IPS DF 4.7 (cell line): ENCODE measurements around the gene YIPF5.

Source experiments
- DNase-seq: peaks from one replicate; pipeline ENCODE4 v3.0.0-alpha.2; 2013; ENCODE audit warnings: low spot score; ENCODE audit errors: extremely low read depth

Gene YIPF5

DNA sequence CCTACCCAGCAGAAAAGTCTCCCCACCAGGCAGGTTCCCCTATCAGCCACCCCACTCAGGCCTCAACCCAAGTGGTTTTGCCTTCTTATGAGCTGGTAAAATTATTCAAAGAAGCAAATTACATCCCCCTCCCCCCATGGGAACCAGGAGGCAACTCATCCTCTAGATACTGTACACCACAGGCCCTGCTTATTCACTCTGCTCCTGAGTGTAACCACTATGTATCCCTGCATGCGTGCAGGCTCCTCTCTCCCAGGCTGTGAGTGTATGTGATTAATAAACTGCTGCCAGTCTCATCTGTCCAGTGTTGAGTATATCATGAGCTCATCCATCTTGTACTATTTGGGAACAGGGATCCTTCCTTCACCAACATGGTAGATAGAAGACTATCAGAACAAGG, 8.8 kb upstream of the YIPF5 start:
- no peak for DNase-seq

DNA sequence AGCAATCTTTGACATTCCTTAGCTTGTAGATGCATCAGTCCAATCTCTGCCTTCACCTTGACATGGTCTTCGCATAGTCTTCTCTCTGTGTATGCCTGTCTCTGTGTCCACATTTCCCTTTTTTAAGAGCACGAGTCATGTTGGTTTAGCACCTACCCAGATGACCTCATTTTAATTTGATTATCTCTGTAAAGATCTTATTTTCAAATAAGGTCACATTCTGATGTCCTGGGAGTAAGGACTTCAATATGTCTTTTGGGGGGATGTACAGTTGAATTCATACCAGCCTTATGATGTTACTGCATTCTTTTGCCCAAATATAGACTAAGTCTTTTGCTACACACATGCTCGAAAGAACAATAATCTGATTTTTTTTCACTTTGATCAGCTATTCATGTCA, 7.1 kb upstream of the YIPF5 start:
- DNase-seq = no peak

- no peak for DNase-seq
These were observed 3.3 kb upstream of the YIPF5 start for GRCh38 chr5:144173766-144174165.

DNA sequence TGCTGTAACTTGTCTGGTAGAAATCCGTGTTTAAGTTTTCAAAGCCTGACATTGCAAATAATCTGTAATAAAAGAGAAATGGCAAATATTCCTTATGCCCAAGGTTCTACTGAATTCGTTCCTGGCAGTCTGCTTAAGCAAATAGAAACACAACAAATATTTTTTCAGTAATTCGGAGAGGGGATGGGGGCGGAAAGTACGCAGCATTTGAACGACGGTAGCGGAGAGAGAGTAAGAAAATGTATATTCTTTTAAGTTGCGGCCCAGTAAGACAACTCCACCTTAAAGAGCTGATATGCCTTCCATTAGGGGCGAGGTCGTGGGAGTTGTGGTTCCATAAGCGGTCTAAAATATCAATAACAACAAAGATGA, 569 bp downstream of the YIPF5 start:
- no peak for DNase-seq

DNA sequence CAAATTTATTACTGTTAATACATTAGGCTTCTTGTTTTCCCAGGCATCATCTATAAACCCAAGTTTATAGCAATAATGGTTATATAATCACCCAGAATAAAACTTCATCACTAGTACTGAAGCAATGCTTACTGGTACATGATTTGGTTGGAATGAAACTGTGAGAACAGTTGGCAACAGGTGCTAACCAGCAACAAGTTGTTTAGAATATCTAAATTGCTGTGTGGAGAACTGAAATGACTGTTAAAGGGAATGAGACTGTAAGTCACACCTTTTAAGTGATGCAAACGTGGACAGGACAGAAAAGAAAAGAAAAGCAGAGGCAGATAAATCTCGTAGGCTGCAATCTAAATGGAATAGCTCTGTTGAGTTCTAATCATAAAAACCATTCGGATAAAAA, 2.5 kb downstream of the YIPF5 start:
- no peak for DNase-seq

DNA sequence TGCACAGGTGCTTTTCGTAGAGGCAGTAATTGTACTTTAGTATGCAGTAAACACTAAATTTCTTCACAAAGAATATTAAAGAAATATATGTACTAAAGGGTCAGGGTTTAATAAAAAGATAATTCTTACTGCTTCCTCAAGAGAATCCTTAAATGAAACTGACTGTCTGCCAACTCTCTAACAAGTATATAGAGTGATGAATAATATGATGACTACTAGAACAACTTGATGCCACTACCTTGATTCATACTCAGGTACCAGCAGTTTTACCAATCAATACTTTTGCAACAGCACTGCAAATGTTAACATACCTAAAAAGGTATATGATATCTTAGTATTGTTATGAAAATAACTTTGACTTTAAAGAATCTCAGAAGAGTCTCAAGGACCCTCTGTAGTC, 3.8 kb downstream of the YIPF5 start:
- DNase-seq = no peak

GRCh38 chr5:144162686-144163085, 7.8 kb downstream of the YIPF5 start:
- DNase-seq = no peak

DNA sequence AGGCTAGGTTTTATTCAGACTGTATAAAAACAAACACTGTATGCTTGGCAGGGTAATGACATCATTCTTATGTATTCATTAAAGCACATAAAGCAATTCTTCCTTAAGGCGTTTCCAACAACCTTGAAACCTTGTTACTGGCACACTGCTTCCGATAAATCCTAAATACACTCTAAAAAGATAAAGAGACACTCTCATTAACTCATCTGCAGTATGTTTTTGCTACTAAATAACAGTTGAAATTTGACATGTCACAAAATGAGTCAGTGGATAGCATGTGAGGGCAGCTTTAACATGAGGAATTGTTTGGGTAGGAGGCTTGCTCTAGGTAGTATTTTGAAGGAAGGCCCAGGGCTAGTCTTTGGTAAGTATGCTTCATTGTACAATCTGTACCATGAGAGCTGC, 13.7 kb downstream of the YIPF5 start:
- DNase-seq = no peak

DNA sequence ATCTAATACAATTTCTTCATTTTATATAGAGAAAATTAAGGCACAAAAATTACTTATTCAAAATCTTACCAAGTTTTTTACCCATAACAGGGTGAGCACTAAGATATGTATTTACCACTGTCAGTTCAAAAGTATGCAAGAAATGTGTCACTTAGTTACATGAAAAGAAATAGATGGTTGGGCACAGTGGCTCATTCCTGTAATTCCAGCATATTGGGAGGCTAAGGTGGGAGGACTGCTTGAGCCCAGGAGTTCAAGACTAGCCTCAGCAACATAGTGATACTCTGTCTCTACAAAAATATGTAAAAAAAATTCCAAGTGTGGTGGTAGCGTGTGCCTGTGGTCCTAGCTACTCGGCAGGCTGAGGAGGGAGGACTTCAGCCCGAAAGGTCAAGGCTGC, 19.4 kb downstream of the YIPF5 start:
- no peak for DNase-seq

GRCh38 chr5:144144956-144145751, 25.3 kb downstream of the YIPF5 start:
- DNase-seq = no peak

DNA sequence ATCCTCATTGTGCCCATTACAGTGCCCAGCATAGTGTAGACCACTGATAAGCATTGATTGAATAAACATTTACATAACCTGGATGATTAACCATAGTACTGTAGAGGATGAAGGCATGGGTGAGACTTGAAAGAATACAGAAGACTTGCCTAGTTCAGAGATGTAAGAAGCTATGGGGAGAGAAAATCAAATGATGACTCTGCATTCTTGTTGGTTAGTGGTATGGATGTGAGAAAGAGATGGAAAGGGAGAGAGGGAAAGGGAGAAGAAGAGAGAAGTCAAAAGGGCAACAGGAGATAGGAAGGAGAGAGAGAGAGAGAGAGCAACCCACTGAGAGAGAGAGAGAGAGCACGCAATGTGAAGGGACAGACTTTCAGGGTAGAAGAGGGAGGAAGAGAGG, 26.8 kb downstream of the YIPF5 start:
- DNase-seq = no peak

DNA sequence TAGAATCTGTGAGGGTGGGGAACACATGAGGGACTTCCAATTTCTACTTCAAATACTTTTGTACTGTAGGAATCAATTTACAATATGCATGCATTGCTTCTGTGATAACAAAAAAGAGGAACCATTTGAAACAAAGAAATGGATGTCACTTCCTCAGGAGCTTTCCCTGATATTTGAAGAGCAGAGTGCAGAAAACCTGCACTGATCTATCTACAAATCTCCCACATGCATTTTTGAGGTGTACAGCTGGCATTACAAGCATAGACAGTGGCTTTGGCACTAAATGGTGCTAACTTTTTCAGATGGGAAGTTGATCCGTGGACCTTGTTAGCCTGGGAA, 27.7 kb downstream of the YIPF5 start:
- no peak for DNase-seq

DNA sequence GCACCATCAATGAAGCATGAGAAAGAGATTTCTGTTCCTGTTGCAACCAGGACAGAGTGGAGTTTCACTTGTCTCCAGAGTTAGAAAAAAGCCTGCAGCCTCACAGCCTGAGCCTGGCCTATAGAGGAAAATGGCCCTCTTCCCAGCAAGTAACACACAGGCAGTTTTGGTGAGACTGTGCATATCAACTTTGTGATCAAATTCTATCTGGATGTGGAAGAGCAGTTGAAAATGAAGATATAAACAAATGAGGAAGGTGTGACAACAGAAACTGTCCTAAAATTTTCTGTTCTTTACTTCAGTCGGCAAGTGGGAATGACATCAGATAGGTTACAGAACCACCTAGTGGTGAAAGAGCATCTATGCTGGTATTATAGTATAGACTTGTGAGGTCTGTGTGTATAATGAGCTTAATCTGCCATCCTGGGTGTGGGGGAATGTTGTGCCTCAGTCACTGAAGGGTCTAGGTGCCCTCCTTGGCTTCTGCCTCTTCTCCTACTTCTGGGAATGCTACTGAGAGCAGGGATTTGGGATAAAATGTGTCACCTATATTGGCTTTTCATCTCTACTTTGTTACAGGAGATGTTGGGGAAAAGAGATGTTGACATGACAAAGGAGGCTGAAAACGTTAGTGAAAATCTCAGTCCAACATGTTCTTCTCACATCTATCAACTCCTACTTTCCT, 28.2 kb downstream of the YIPF5 start:
- DNase-seq = no peak

DNA sequence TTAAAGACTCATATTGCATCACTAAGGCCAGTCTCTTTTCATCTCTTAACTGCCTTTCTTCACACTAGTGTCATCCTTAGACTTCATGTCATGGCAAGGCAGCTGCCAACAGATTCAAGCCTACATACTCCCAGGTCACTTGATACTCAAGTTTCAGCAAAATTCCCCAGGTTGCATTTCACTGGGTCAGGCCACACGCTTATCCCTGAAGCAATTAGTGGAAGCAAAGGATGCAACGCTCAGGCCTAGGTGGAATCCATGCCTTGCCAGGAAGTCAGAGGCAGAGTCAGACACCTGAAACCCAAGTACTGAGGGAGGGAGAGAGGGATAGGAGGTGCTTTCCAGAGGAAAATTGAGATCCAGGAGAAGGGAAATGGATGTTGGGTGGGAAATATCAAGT, 28.9 kb downstream of the YIPF5 start:
- DNase-seq = no peak

- no peak for DNase-seq
These were observed 30.9 kb downstream of the YIPF5 start for GRCh38 chr5:144139586-144139985.

- DNase-seq = no peak
These were observed 35.2 kb downstream of the YIPF5 start for GRCh38 chr5:144135113-144135762.

DNA sequence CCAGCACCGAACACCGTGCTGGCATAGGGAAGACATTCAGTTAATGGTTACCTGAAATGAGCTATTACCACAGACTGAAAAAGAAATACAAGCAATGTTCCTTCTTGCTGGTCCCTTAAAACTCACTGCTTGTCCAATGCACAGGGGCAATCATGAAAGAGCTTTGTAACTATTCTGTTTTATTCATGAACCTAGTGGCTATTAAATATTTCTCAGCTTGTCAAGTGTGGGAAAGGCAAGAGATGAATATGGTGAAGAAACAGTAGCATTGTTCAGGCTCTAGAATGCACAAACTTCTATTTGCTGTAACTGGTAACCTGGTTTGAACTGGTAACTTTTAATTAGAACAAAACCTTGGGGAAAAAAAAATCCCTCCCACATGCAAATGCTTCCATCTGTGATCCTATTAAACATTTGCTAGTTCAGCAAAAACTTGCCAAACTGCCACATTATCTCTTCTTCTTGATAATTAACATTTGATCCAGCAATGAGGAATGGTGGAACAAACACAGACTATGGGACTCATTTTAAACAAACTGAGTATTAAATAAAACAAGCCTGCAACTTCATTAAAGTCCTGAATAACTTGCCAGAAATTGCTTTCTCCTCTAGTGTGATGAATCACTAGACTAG, 36.1 kb downstream of the YIPF5 start:
- no peak for DNase-seq

DNA sequence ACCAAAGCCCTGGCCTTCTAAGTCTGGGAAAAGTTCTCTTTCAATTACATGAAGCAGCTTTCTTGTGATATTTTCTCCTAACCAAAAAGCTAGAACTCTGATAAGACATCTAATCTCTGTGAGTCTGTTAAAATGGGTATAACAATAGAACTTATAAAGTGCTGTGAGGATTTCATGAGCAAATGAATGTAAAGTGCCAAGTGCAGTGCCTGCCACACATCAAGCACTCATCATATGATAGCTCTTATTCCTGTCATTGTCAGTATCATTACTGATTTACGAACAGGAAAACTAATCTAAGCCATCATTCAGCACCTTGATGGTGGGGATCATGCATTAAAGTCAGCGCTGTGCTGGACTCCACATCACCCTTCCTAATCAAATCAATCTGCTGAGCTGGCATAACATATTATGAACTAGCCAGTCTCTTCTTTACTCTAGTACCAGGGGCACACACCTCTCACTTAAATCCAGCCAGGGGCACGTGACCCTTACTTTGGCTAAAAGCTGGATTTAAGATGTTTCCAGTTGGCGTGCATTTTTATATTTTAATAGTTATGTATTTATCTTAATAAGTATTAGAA, 37.3 kb downstream of the YIPF5 start:
- DNase-seq = no peak

DNA sequence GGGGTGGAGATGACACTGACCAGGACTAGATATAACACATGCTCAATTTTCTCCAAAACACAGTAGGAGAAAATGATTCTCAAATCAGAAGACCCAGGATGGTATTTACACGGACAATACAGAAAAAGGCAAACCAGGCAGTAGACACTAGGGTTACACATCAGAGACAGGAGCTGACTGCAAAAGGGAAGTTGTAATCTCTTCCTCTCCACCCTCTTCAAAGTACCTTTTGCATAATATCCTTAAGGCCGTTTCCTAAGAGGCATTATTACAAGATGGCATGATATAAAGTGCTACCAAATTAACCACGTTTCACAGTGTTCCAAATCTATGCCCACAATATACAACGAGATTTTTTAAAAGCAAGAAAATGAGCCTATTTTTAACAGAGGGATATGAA, 39.2 kb downstream of the YIPF5 start:
- no peak for DNase-seq

DNA sequence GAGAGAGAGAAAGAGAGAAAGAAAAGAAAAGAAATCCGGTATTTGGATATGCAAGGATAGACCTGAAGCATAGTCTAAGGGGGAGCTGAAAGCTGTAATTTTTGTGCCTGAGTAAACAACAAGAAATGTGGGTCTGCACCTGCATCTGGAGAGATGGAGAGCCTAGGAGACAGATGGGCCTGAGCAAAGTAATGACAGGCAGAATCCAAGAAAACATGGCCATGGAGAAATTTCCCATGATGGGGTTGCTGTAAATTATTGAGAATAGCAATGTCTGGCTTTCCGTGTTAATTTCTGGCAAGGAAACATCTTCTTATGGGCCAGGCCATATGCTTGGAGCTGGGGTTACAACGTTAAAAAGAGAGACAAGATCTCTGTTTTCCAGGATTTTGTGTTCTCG, 40.2 kb downstream of the YIPF5 start:
- DNase-seq = no peak

DNA sequence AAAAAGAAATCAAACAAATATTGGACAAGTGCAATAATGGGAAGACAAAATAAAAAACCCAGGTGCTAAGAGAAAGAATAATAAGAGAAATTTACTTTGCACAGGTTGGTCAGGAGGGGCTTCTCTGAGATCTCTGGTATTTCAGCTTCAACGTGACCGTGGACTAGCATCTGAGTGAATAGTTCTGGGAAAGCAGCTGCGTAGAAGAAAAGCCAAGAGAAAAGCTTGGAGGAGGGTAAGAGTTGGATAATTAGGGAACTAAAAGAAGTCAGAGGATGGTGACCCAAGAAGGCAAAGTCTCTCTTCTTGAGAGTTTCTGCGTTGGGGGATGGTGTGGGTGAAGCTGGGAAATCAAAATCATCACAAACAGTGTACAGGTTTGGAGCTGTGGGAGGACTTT, 41.6 kb downstream of the YIPF5 start:
- DNase-seq = no peak

- no peak for DNase-seq
These were observed 43.8 kb downstream of the YIPF5 start for GRCh38 chr5:144126707-144127106.
